Fibroblast of peridontal ligament (primary cell): ENCODE data around the gene NPLOC4.

Experiments
- DNase-seq: peaks from one replicate; pipeline ENCODE4 v3.0.0-alpha.2; 2010; ENCODE audit errors: extremely low read depth

The NPLOC4 gene

DNA sequence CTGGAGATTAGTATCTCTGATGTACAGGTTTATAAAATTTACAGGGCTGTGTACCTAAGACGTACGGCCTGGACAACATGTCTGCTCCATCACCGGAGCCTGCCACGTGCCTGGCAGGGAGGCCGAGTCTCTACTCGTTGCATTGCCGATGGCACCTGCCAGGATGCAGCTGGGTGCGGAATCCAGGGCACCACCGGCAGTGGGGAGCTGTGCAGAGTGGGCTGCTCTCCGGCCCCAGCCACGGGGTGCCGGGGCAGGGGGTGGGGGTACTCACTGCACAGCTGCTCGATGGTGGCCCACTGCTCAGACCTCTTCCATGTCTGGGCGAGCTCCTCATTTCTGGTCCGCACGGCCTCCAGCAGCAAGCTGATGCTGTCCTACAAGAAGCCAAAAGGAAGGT is 71.7 kb downstream of the NPLOC4 start:
- no peak for DNase-seq

DNA sequence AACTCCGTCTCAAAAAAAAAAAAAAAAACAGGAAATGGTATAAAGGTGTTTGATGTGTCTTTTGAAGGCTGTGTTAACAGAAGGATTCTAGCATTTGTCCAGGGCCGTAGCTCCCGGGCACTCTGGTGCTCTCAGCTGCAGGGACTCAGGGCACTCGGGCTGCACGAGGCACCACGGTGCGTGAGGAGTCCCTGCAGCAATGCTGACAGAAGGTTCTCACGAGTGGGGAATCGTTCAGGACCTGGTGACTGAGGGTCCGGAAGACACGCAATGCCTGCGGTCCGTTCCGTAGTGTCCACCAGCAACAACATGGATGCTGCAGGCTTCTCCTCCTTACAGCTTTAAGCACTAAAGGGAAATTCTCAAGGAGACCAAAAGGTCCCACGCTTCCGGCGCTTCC is 72.1 kb downstream of the NPLOC4 start:
- DNase-seq: no peak

DNA sequence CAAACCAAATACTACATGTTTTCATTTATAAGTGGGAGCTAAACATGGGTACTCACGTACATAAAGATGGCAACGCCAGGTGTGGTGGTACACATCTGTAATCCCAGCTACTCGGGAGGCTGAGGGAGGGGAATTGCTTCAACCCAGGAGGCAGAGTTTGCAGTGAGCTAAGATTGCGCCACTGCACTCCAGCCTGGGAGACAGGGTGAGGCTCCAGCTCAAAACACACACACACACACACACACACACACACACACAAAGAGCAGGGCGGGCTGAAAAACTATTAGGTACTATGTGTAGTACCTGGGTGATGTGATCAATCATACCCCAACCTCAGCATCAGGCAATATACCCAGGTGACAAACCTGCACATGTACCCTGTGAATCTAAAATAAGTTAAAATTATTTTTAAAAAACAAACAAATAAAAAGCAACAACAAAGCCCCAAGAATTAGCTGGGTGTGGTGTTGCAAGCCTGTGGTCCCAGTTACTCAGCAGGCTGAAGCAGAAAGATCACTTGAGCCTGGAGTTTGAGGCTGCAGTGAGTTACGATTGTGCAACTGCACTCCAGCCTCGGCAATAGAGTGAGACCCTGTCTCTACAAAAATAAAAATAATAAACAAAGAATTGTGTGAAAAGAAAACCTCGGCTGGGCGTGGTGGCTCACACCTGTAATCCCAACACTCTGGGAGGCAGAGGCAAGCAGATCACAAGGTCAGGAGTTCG is 72.9 kb downstream of the NPLOC4 start:
- DNase-seq: peak; percentile 75

DNA sequence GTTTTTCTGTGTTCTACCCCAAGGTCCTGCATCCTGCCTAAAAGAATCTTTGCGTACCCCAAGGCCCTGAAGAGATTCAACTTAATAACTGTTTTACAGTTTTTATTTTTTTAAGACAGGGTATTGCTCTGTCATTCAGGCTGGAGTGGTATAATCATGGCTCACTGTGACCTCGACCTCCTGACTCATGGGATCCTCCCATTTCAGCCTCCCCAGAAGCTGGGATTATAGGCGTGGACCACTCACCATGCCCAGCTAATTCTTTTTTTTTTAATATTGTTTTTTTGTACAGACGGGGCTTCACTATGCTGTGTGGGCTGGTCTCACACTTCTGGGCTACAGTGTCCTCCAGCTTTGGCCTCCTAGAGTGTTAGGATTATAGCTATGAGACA is 75.4 kb downstream of the NPLOC4 start:
- DNase-seq: peak; percentile 26

DNA sequence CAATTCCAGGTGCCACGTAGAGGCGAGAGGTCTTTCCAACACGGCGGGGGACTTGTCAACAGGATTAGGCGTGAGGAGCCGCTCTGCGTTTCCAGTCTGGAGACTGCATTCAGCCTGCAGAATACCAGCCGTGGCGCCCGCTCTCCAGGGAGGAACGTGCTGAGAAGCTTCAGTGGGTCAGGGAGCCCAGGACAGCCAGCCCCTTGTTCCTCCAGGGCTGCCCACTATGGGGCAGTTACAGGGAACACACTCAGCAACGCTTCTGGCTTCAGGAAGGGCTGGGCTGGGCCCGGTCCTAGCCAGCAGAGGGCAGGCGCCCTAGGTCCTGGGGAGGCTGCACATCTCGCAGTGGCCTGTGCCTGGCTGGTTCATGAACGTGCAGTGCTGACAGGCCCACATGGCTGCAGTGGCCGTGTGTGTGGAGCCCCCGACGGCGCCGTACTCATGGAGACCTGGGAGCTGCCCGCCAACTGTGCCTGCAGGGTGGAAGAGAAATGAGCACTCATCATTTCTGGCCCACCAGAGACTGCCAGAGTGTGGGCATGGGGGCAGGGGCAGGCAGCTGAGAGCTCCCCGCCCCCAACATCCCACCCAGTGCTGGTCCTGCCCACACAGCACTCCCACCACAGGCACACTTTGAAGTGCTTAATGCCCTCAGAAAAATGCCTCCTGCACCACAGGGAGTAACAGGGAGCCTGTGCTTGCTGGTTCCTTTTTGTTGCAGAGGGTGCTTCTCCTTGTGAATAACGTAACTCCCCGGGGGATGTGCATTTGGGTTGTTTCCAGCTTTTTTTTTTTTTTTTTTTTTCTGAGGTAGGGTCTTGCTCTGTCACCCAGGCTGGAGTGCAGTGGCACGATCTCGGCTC is 77.7 kb downstream of the NPLOC4 start:
- DNase-seq: no peak

DNA sequence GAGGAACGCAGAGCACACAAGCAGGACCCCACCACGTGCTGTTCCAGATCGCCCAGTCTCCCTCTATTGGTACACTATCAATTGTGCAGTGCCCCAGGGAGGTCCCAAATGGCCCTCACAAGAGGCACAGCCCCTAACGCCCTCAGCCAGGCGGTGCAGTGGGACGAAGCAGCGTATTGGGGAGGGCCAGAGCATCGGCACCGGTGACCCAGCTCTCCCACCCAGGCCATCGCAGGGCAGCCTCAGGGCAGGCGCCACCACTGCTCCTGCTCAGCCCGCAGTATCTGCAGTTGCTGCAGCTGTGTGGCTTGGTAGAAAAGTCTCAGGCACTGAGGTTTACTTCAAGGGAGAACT is 78.8 kb downstream of the NPLOC4 start:
- DNase-seq: no peak

DNA sequence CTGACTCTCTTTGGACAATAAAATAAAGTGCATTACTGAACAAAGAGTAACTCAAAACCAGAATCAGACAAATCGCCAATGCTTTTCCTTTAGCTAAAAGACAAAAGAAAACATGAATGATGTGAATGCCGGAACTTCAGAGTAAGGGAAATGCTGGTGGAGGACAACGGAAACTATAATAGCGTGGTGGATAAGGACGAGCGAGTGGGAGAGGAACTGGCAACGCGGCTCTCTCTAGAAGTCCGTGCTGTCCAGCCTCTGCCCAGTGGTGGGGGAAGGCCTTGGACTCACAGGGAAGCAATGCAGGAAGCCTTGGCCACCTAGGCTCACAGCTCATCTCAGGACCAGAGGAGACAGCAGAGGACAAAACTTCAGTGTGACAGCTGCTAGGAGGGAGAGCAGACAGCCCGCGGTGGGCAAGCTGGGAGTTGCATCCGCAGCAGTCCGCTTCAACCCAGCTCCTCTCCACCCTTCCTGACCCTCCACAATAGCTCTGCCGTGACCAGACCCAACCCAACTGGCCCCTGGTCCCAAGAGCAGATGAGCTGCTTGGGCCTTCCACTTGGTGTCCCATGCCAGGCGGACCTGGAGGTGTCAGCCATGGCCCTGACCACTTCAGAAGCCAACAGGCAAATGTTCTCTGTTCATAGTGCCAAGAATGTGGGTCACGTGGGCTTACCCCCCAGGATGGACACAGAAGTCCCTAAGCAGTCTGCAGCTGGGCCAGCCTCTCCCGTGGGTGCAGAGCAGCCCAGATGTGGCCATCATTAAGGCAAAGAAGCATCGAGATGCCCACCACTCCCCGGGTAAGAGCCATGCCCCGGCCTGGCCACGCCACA is 79.4 kb downstream of the NPLOC4 start:
- no peak for DNase-seq

DNA sequence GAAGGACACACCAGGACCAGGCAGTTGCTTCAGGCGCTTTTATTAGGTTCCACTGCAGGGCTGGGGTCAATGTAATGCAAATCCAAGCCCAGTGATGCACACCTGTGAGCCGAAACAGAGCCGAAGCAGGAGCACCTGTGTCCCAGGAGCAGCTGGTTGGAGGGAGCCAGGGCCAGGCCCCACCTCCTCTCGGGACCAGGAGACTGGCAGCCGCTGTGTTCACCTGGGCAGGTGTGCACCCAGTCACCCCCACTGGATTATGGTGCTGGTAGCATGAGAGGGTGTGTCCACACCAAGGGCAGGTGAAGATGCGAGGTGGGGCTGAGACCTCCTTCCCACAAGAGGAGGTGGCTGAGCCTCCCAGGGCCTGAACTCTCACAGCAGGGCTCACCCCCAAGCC is 80.0 kb downstream of the NPLOC4 start:
- DNase-seq: no peak

DNA sequence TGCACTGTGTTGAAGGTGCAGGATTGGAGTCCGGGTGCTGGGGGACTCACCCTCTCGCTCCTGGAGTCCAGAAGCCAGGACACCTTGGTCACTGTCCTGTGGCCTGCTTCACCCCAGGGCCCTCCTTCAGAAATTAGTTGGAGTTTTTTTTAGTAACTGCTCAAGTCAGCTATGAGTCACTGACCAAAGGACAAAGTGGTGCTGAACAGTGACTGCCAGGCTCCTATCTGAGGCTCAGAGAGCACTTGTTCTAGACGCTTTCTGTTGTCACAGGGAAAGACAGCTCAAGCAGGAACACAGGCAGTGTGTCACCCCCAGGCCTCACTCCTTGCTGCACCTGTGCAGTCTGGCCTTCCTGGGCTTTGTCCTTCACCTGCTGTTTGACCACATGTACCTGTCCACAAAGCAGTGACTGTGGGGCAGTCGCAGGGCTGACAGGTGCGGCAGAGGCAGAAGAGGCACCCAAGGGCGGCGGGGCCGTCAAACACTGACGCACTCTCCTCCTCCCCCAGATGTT is 80.7 kb downstream of the NPLOC4 start:
- peak; percentile 29 for DNase-seq

DNA sequence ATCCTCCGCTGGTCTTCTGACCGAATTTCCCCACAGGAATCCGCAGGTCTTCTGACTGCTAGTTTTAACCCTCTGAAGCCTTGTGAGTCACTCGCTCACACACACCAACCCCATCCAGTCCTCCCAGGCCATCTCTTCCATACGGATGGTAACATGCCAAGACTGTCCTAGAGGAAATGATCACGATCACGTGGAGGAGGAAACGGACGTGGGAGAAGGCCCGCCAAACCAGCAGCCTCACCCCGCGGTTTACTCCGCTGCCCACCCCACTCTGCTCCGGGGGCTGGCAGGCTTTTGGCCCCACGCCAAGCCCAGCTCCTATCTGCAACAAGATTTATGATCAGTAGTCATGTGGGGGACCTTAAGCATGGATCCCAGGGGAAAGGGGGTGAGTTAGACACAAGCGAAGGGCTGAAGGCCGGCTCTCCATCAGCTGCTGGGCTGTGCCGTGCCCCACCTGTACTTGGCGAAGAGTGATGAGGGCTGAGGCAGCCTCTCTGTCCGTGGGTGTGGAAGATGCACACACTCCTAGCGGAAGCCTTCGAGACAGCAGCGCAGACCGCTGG is 83.2 kb downstream of the NPLOC4 start:
- DNase-seq: peak; percentile 86

DNA sequence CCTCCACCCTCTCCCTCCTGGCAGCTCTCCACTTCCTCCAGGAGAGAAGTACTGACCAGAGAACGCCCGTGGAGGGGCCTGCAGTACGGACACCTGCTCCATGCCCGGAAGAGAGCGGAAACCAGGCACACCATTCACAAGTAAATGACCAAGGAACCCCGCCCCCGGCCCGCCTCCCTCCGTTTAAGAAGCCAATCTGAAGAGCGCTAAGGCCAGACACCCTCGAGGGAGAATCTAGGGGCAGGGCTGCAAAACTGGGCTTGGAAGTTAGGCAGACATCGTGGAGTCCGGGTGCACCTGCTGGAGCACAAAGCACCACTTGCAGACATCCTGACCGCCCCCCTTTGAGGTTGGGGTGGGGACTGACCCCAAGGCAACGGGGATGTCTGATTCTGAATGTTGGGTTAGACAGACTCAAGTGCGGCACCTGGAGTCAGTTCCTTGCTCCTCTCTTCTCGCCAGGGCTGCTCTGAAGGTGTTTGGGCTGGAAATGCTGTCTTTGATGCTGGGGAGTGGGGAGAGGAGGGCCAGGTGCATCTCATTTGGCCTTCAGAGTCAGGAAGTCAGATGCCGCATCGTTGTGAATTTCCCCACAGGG is 83.8 kb downstream of the NPLOC4 start:
- DNase-seq: peak; percentile 69

DNA sequence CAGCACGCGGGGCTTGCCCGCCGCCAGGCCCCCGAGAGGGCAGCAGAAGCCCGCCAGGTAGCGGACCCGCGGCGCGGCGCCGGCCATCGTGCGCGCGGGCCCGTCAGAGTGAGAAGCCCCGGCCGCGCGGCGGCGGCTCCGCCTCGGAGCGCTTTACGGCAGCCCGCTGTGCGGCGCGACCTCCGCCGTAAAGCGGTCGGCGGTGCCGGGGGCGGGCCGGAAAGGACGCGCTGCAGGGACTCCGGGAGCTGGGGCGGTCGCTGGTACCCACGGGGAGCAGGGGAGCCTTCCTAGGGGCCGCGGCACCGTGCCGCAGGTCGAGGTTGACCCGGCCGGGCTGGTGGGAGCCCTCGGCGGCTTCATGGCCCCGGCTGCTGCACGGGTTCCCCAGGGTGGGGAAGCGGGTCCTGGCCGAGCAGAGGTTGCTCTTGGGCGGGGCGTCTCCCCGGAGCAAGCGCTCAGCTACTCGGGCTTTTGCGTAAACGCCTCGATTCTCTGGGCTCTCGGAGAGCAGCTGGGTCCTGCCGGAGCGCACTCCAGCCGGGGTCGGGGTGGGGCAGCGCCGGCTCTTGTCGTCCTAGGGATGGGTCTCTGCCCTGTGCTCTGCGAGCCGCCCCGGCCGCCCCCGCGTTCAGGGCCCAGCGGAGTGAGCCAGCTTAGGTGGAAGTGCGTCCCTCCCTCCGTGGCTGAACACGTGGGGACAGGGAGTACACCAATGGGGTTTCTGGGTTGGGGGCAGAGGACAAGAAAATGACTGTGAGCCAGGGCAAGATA is 84.5 kb downstream of the NPLOC4 start, which contains the start of gene FAAP100:
Gene FAAP100 (minus strand): TSS at position 110 of the 774 bp plus-strand sequence. CDS start 23 bp downstream, at position 87.
- peak; percentile 61 for DNase-seq

DNA sequence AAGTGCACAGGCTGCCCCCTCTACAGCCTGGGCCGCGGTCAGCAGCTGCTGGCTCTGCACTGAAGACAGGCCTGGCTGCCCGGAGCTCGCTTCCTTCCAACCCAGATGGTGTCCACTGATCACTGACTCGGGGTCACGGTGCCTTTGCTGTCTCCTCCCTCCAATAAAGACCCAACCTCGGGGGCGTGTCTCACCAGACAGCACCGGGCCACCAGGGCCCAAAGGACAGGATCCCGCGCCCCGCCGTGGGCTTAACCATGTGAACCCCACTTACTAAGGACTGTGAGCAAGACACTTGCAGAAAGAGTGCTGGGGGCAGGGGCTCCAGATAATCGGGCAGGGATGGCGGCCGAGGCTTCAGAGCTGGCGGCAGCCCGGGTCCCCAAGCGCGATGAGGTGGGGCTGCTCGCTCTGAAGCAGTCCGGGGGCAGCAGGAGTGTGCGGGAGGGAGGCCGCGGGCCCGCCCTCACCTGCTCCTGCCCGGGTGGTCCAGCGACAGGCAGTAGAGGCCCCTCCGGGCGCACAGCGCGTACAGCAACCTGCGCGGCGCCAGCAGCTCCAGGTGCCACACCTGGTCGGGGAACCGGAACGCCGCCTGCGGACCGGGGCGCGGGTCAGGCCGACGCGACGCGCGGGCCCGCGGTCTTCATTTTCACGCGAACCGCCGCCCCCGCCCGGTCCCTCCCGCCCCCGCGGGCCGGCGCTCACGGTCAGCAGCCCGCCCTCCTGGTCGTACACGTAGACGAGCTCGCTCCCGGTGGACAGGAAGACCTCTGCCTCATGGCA is 85.3 kb downstream of the NPLOC4 start:
- peak; percentile 15 for DNase-seq

DNA sequence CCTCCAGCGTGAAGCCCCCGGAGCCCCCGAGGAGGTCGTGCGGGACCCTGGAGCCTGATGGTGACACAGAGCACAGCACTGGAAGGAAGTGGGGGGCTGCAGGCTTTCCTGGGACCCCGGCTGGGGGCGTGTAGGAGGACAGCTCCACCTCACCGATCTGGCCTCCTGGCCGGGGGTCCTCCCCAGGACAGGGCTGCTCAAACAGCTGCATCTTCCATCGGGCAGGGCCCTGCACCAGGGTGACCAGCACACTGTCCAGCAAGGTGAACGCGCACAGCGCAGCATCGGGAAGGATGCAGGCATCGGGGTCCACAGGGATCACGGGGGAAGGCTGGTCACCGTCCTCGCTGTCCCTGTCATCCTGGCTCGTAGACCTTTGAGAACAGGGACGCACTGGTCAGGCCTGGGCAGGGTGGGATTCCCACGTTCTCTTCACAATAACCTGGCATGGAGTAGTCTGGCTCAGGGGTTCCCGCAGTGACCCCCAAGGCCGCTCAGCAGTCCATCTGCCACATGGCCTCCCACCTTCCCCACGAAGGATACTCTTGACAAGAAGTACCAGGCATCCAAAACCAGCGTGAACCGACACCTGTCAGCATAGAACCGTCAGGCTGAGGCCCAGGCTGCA is 86.0 kb downstream of the NPLOC4 start:
- DNase-seq: no peak

DNA sequence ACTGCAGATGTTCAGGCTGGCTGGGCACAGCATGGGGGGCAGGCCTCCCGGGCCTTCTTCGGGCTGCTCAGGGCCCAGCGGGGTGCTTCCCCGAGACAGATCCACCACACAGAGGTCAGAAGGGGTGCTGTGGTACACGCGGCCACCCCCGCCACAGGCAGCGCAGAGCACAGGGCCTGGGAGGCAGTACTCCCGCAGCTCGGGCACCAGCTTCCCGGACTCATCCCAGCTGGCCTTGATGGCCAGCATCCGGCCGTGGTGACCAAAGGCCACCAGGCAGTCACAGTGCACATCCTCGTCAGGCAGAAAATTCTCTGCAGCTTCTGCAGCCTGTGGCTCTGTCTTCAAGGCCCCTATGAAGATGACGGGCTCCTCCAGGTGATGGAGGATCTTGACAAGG is 86.6 kb downstream of the NPLOC4 start:
- DNase-seq: no peak

DNA sequence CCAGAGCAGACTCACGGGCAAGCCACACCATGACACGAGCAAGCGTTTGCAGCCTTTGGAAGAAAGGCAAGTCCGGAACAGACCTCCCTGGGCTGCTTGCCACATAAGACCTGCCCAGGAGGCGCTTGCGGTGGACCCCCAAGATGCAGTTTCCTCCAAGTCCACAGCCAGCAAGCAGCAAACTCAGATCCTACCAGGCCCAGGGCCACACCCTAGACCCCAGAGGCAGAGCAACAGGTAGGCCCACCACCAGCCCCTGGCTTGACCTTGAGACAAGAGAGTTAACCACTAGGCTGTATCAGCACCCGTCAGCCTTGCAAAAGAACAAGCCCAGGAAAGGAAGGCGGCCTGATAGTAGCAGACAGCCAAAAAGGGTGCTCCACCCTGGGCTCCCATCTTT is 87.1 kb downstream of the NPLOC4 start:
- DNase-seq: no peak

DNA sequence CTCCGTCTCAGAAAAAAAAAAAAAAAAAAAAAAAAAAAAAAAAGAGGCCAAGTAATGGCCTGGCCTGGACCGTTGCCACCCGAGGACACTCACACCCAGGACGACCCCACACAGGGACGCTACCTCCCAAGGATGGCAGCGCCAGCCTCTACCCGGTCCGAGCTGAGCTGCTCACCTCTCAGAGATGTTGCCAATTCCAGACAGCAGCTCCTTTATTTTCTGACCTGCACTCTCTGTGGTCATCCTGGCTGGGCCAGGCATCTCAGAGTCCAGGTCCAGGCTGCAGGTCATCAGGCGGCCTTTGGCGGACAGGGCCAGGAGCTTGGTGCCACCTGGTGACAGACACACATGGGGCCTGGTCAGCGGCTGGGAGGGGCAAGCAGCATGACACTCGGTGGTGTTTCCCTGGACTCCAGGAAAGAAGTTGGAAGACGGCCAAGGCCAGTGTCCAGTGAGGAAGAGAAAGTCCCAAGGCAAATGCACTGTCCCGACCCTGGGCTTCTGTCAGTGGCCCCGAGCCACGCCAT is 87.8 kb downstream of the NPLOC4 start:
- DNase-seq: no peak

DNA sequence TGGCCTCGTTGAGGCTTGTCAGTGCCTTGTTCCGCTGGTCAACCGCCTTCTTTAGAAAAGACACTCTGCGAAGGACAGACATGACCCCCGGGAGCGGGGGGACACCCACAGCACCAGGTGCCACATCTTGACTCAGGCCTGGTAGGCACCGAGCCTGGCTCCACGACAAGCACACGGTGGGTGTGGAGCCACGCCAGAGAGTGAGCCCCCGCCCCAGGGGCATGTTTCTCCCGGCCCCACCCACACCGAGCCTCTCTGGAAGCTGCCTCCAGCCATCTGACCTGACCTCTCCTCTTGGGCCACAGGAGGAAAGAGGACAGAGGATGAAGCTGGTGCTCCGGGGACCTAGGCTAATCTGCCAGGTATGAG is 89.3 kb downstream of the NPLOC4 start:
- no peak for DNase-seq
